Activated CD4-positive, alpha-beta T cell treated with anti-CD3 and anti-CD28 coated beads, Interleukin-2, Interleukin-4, amounts not matched to agents 100 ng/mL and 50 ng/mL, durations not matched to agents 16 hours and 8 hours (primary cell): ENCODE measurements around the gene ATP1A4.

Experiments
- DNase-seq: peaks from one replicate; pipeline ENCODE4 v3.0.0-alpha.2; 2020; ENCODE audit warnings: low spot score

Gene ATP1A4

GRCh38 chr1:160171980-160172379 lies 20.6 kb downstream of the ATP1A4 start:
- no peak for DNase-seq

GRCh38 chr1:160177231-160177630 lies 25.8 kb downstream of the ATP1A4 start:
- no peak for DNase-seq

GRCh38 chr1:160177667-160178066 lies 26.3 kb downstream of the ATP1A4 start:
- no peak for DNase-seq

GRCh38 chr1:160178731-160179130 lies 27.3 kb downstream of the ATP1A4 start:
- no peak for DNase-seq

- DNase-seq = no peak
Measured at GRCh38 chr1:160179336-160179735, 27.9 kb downstream of the ATP1A4 start.

- no peak for DNase-seq
Measured at GRCh38 chr1:160186246-160186645, 34.8 kb downstream of the ATP1A4 start.

- DNase-seq = no peak
Measured at GRCh38 chr1:160186729-160187128, 35.3 kb downstream of the ATP1A4 start.

- DNase-seq = no peak
Measured at GRCh38 chr1:160187407-160187806, 36.0 kb downstream of the ATP1A4 start.

- no peak for DNase-seq
Measured at GRCh38 chr1:160188341-160188740, 36.9 kb downstream of the ATP1A4 start.

- no peak for DNase-seq
Measured at GRCh38 chr1:160189649-160190625, 38.5 kb downstream of the ATP1A4 start, which contains the start of gene CASQ1. Gene CASQ1, plus strand, starts transcription at chr1:160190575. Its CDS starts 177 bp downstream, at chr1:160190752.

- no peak for DNase-seq
Measured at GRCh38 chr1:160191756-160192155, 40.4 kb downstream of the ATP1A4 start.

- no peak for DNase-seq
Measured at GRCh38 chr1:160192234-160192633, 40.8 kb downstream of the ATP1A4 start.

GRCh38 chr1:160193091-160193819 lies 41.9 kb downstream of the ATP1A4 start:
- DNase-seq = peak; percentile 77

GRCh38 chr1:160193832-160194736 lies 42.7 kb downstream of the ATP1A4 start:
- DNase-seq = no peak

GRCh38 chr1:160194737-160195059 lies 43.3 kb downstream of the ATP1A4 start:
- DNase-seq = no peak

- DNase-seq = no peak
Measured at GRCh38 chr1:160196143-160196542, 44.7 kb downstream of the ATP1A4 start.

- no peak for DNase-seq
Measured at GRCh38 chr1:160197231-160197630, 45.8 kb downstream of the ATP1A4 start.

GRCh38 chr1:160200786-160201185 lies 49.4 kb downstream of the ATP1A4 start:
- DNase-seq = no peak

GRCh38 chr1:160204526-160205241 lies 53.3 kb downstream of the ATP1A4 start:
- DNase-seq = no peak

- peak; percentile 70 for DNase-seq
Measured at GRCh38 chr1:160205242-160206035, 54.0 kb downstream of the ATP1A4 start, which contains the start of gene PEA15. Gene PEA15, plus strand, starts transcription at chr1:160205384. Its CDS starts 6,161 bp downstream, at chr1:160211545.
